Neuronal stem cell (in vitro differentiated cells): ENCODE data around the gene AHCYL2.

Experiments used
- DNase-seq: peaks from one replicate; pipeline ENCODE4 v3.0.0-alpha.2; 2013; ENCODE audit warnings: low spot score
- H2AFZ ChIP-seq: one replicate; pipeline ENCODE4 v1.6.1; 2013; ENCODE audit warnings: mild to moderate bottlenecking, low read length, inconsistent platforms
- H2AK5ac ChIP-seq: 2 replicates; pipeline ENCODE4 v1.6.1; 2013; ENCODE audit warnings: low read depth, mild to moderate bottlenecking, inconsistent platforms, low read length, moderate library complexity, mixed read lengths
- H2BK120ac ChIP-seq: 2 replicates; pipeline ENCODE4 v1.6.1; 2013; ENCODE audit warnings: low read depth, mild to moderate bottlenecking, inconsistent platforms, low read length, moderate library complexity, mixed read lengths
- H2BK12ac ChIP-seq: one replicate; pipeline ENCODE4 v1.6.1; 2013; ENCODE audit warnings: low read length, inconsistent platforms
- H2BK15ac ChIP-seq: 2 replicates; pipeline ENCODE4 v1.6.1; 2013; ENCODE audit warnings: mild to moderate bottlenecking, low read length, inconsistent platforms, mixed read lengths
- H2BK5ac ChIP-seq: one replicate; pipeline ENCODE4 v1.6.1; 2013; ENCODE audit warnings: inconsistent platforms, mild to moderate bottlenecking, low read length, moderate library complexity
- H3K14ac ChIP-seq: one replicate; pipeline ENCODE4 v1.6.1; 2013; ENCODE audit warnings: low read length, inconsistent platforms
- H3K18ac ChIP-seq: 2 replicates; pipeline ENCODE4 v1.6.1; 2013; ENCODE audit warnings: low read length, inconsistent platforms
- H3K23ac ChIP-seq: 2 replicates; pipeline ENCODE4 v1.6.1; 2013; ENCODE audit warnings: low read depth, mild to moderate bottlenecking, mixed read lengths, low read length, inconsistent platforms; ENCODE audit not compliant: poor library complexity
- H3K27ac ChIP-seq: replicated peaks from 3 replicates; pipeline ENCODE4 v1.5.1; 2013; ENCODE audit warnings: low read length, inconsistent platforms
- H3K27me3 ChIP-seq, 3 experiments: 2 replicates each; pipeline ENCODE4 v1.6.1; 2013; ENCODE audit warnings: low read length in 3 of 3, mild to moderate bottlenecking in 2 of 3, inconsistent platforms in 1 of 3, low read depth in 1 of 3, mixed read lengths in 1 of 3, moderate library complexity in 1 of 3; ENCODE audit not compliant: control insufficient read depth in 3 of 3, insufficient read depth in 3 of 3
- H3K36me3 ChIP-seq, 2 donors: replicated peaks in 1 of 2; 2 replicates each; pipeline ENCODE4 v1.6.1; 2013; ENCODE audit warnings: low read length in 2 of 2; ENCODE audit not compliant: control insufficient read depth in 2 of 2, insufficient read depth in 2 of 2
- H3K4ac ChIP-seq: 2 replicates; pipeline ENCODE4 v1.6.1; 2013; ENCODE audit warnings: inconsistent platforms, mild to moderate bottlenecking, low read length, moderate library complexity
- H3K4me1 ChIP-seq, 2 donors: 1 replicate in 1 of 2; 2 replicates in 1 of 2; pipeline ENCODE4 v1.6.1; 2013; ENCODE audit warnings: low read length in 2 of 2, low read depth in 1 of 2; ENCODE audit not compliant: control insufficient read depth in 2 of 2, insufficient read depth in 1 of 2
- H3K4me2 ChIP-seq: one replicate; pipeline ENCODE4 v1.6.1; 2013; ENCODE audit warnings: mild to moderate bottlenecking, low read length, inconsistent platforms; ENCODE audit not compliant: insufficient read depth, poor library complexity, severe bottlenecking
- H3K4me3 ChIP-seq, 2 donors: 2 replicates each; pipeline ENCODE4 v1.5.1; 2013; ENCODE audit warnings: low read length in 2 of 2, mild to moderate bottlenecking in 2 of 2, inconsistent platforms in 1 of 2, moderate library complexity in 1 of 2
- H3K79me1 ChIP-seq: one replicate; pipeline ENCODE4 v1.6.1; 2013; ENCODE audit warnings: low read depth, mild to moderate bottlenecking, inconsistent platforms, low read length, moderate library complexity
- H3K9ac ChIP-seq: one replicate; pipeline ENCODE4 v1.6.1; 2013; ENCODE audit warnings: mild to moderate bottlenecking, low read depth, low read length, inconsistent platforms; ENCODE audit not compliant: poor library complexity
- H3K9me3 ChIP-seq, 2 donors: replicated peaks in 1 of 2; 2 replicates each; pipeline versions ENCODE3 to v1.6.1; 2013; ENCODE audit warnings: low read length in 2 of 2, mild to moderate bottlenecking in 2 of 2, inconsistent platforms in 1 of 2, low read depth in 1 of 2, mixed read lengths in 1 of 2, moderate library complexity in 1 of 2; ENCODE audit not compliant: control insufficient read depth in 2 of 2, insufficient read depth in 1 of 2
- H4K8ac ChIP-seq: one replicate; pipeline ENCODE4 v1.6.1; 2013; ENCODE audit warnings: low read depth, mild to moderate bottlenecking, inconsistent platforms, low read length, moderate library complexity
- H4K91ac ChIP-seq: one replicate; pipeline ENCODE4 v1.6.1; 2013; ENCODE audit warnings: low read length, low read depth, mild to moderate bottlenecking, inconsistent platforms; ENCODE audit not compliant: poor library complexity
- WGBS, 2 donors: extraction: QIAGEN DNeasy Blood & Tissue Kit; methylation state at CpG; one replicate each; pipeline ENCODE4 v1.1.7; 2013; ENCODE audit warnings: missing lambda C conversion rate in 2 of 2, mixed read lengths in 1 of 2; ENCODE audit not compliant: insufficient read length in 2 of 2, insufficient replicate concordance in 1 of 2; ENCODE audit errors: extremely low coverage in 2 of 2; 5-methylcytosine and 5-hydroxymethylcytosine counted together

Gene AHCYL2

DNA sequence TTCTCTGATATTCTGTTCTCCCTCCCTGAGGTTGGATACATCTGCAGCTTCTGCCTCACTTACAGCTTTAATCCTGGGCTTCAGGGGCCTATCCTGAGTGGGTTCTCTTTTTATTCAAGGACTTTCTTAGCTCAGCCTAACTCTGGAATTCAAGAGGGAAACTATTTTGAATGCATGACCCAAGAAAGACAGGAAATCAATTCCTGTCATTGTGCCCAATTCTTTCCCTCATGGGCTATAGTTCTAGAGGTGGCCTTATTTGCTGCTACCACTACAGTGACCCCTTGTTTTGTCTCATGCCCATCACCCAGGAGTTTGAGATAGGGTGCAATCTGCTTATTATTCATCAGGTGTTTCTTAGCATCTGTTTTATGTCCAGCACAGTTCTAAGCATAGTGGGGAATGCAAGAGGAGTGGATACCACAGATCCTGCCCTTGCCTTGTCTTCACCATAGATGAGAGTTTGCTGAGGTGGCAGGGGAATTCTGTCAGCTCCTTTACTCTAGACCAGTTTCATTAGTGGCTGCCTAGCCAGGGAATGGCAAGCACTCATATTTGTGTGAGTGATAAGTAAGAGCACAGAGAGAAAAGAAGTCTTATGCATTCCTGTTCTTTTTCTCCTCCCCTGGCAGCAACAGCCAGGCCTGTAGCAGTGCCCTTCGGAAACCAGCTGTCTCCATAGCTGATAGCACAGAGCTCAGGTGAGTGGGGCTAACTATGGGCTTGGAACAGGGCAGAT, 228.8 kb downstream of the AHCYL2 start:
- Histone ChIP-seq H3K23ac (no peak overlapping the region), H3K27me3 (no peaks in the 10 kb centered on the region), H2AK5ac (no peak overlapping the region), H3K4me3 (no peak overlapping the region), H4K8ac (no peak overlapping the region), H2BK120ac (no peak overlapping the region), H2BK5ac (no peak overlapping the region), H3K4me2 (no peak overlapping the region), H3K4ac (no peak overlapping the region), H2AFZ (no peak overlapping the region), H3K79me1 (no peaks in the 10 kb centered on the region), H4K91ac (no peak overlapping the region), H3K9me3 (peaks cover 0 to 17% of the 10 kb centered on the region in 2 donors), H3K36me3 (peaks cover 23 to 93% of the 10 kb centered on the region in 2 donors), H2BK15ac (no peak overlapping the region), H2BK12ac (no peak overlapping the region), H3K14ac (no peak overlapping the region), H3K27ac (no peak overlapping the region), H3K18ac (no peak overlapping the region), H3K4me1 (peaks cover 0 to 4% of the 10 kb centered on the region in 2 donors), H3K9ac (no peak overlapping the region)
- no peak for DNase-seq
- no CpG with 5 or more reads among the region's 1 CpG for WGBS, 2 donors

GRCh38 chr7:129454249-129454551, 229.4 kb downstream of the AHCYL2 start:
- Histone ChIP-seq H2BK5ac (no peak overlapping the region), H3K4me3 (no peak overlapping the region), H3K18ac (no peak overlapping the region), H4K8ac (no peak overlapping the region), H3K27me3 (no peaks in the 10 kb centered on the region), H2BK15ac (no peak overlapping the region), H3K4ac (no peak overlapping the region), H3K4me1 (peaks cover 0 to 4% of the 10 kb centered on the region in 2 donors), H3K9ac (no peak overlapping the region), H2BK12ac (no peak overlapping the region), H3K27ac (no peak overlapping the region), H3K14ac (no peak overlapping the region), H4K91ac (no peak overlapping the region), H3K4me2 (no peak overlapping the region), H2BK120ac (no peak overlapping the region), H3K9me3 (peaks cover 0 to 12% of the 10 kb centered on the region in 2 donors), H3K23ac (no peak overlapping the region), H3K79me1 (no peaks in the 10 kb centered on the region), H2AK5ac (no peak overlapping the region), H3K36me3 (peaks cover 24 to 93% of the 10 kb centered on the region in 2 donors), H2AFZ (no peak overlapping the region)
- WGBS, 2 donors: no CpG with 5 or more reads among the region's 4 CpGs
- no peak for DNase-seq

- H3K36me3 ChIP-seq: peaks cover 35 to 99% of the 10 kb centered on the region in 2 donors
- H4K8ac ChIP-seq: no peak overlapping the region
- H3K79me1 ChIP-seq: no peaks in the 10 kb centered on the region
Observed at GRCh38 chr7:129456421-129456820, 231.6 kb downstream of the AHCYL2 start.

DNA sequence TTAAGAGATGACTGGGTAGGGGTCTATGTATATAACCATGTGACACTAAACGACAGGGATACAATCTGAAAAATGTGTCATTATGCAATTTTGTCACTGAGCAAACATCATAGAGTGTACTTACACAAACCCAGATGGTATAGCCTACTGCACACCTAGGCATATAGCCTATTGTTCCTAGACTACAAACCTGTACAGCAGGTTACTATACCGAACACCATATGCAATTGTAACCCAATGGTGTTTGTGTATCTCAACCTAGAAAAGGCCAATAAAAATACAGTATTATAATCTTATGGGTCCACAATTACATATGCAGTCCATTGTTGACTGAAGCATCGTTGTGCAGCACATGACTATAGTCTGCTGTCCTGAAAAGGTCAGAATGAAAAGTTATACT, 232.3 kb downstream of the AHCYL2 start:
- DNase-seq: no peak
- Histone ChIP-seq H2BK120ac (no peak overlapping the region), H3K18ac (no peak overlapping the region), H3K9me3 (peaks cover 0 to 3% of the 10 kb centered on the region in 2 donors), H3K23ac (no peak overlapping the region), H3K79me1 (no peaks in the 10 kb centered on the region), H3K4ac (no peak overlapping the region), H3K27ac (no peak overlapping the region), H3K14ac (no peak overlapping the region), H3K4me2 (no peak overlapping the region), H2AFZ (no peak overlapping the region), H3K36me3 (peaks cover 39 to 99% of the 10 kb centered on the region in 2 donors), H2BK15ac (no peak overlapping the region), H4K8ac (no peak overlapping the region), H3K4me3 (no peak overlapping the region), H4K91ac (no peak overlapping the region), H3K27me3 (no peaks in the 10 kb centered on the region), H3K9ac (no peak overlapping the region), H2BK5ac (no peak overlapping the region), H2AK5ac (no peak overlapping the region), H3K4me1 (peaks cover 0 to 4% of the 10 kb centered on the region in 2 donors), H2BK12ac (no peak overlapping the region)
- no CpG with 5 or more reads among the region's 3 CpGs for WGBS, 2 donors

More at GRCh38 chr7:129456421-129456820, 231.6 kb downstream of the AHCYL2 start:
- H2BK5ac ChIP-seq: no peak overlapping the region
- no peak overlapping the region for H3K4me3 ChIP-seq
- no peak overlapping the region for H3K4ac ChIP-seq
- H2BK12ac ChIP-seq: no peak overlapping the region
- H3K14ac ChIP-seq: no peak overlapping the region
- H3K9ac ChIP-seq: no peak overlapping the region
- no peak overlapping the region for H3K4me2 ChIP-seq
- H4K91ac ChIP-seq: no peak overlapping the region
- H2BK120ac ChIP-seq: no peak overlapping the region
- H3K23ac ChIP-seq: no peak overlapping the region
- no peak overlapping the region for H2BK15ac ChIP-seq
- H3K27ac ChIP-seq: no peak overlapping the region
- H3K4me1 ChIP-seq: peaks cover 0 to 4% of the 10 kb centered on the region in 2 donors
- no CpG with 5 or more reads among the region's 10 CpGs for WGBS, 2 donors
- no peak overlapping the region for H2AK5ac ChIP-seq
- no peaks in the 10 kb centered on the region for H3K27me3 ChIP-seq
- DNase-seq: no peak
- H3K9me3 ChIP-seq: peaks cover 0 to 3% of the 10 kb centered on the region in 2 donors
- H3K18ac ChIP-seq: no peak overlapping the region
- no peak overlapping the region for H2AFZ ChIP-seq
